ENCODE results near the gene GNB1L.

- TF ChIP-seq, protein P1, sequence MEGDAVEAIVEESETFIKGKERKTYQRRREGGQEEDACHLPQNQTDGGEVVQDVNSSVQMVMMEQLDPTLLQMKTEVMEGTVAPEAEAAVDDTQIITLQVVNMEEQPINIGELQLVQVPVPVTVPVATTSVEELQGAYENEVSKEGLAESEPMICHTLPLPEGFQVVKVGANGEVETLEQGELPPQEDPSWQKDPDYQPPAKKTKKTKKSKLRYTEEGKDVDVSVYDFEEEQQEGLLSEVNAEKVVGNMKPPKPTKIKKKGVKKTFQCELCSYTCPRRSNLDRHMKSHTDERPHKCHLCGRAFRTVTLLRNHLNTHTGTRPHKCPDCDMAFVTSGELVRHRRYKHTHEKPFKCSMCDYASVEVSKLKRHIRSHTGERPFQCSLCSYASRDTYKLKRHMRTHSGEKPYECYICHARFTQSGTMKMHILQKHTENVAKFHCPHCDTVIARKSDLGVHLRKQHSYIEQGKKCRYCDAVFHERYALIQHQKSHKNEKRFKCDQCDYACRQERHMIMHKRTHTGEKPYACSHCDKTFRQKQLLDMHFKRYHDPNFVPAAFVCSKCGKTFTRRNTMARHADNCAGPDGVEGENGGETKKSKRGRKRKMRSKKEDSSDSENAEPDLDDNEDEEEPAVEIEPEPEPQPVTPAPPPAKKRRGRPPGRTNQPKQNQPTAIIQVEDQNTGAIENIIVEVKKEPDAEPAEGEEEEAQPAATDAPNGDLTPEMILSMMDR (IDR thresholded peaks at IDR 0.05; ENCODE audit: low read depth, low read length) = no peak
- TF ChIP-seq EZH2phosphoT487 (IDR thresholded peaks at IDR 0.05; ENCODE audit: low read depth) = no peak
Observed at GRCh38 chr22:19879246-19879570, 24.5 kb upstream of the GNB1L start.
